CD4-positive, CD25-positive, alpha-beta regulatory T cell (primary cell): ENCODE data around the gene DNAJC17. TPM values are rescaled to one million over a fixed set of nuclear protein-coding genes. Genes with fewer than 3 reads are reported as not detected.
A peak's percentile ranks its signal among the peaks of the same experiment; 100 is the strongest.

Experiments
- ATAC-seq, 2 donors: fragments of 150-1000 bp; cut with Tn5 transposase; one replicate each; pipeline ENCODE4 v1.10.0; 2021; ENCODE audit warnings: low read depth in 2 of 2, moderate number of reproducible peaks in 2 of 2, moderate library complexity in 1 of 2
- DNase-seq, 3 donors: peaks; one replicate each; pipeline versions ENCODE4 v3.0.0 to v3.0.0-alpha.2; 2012 to 2022; ENCODE audit warnings: mixed read lengths in 1 of 3
- H3K27ac ChIP-seq: one replicate; pipeline ENCODE4 v1.7.0; 2013; ENCODE audit warnings: mild to moderate bottlenecking, low read length; ENCODE audit not compliant: insufficient read depth, poor library complexity, severe bottlenecking
- H3K27me3 ChIP-seq: one replicate; pipeline ENCODE4 v1.7.0; 2013; ENCODE audit warnings: low read length; ENCODE audit not compliant: control insufficient read depth, insufficient read depth
- H3K36me3 ChIP-seq: one replicate; pipeline ENCODE4 v1.7.0; 2013; ENCODE audit warnings: mild to moderate bottlenecking, low read length, moderate library complexity; ENCODE audit not compliant: control insufficient read depth, insufficient read depth
- H3K4me1 ChIP-seq: 2 replicates; pipeline ENCODE4 v1.7.0; 2013; ENCODE audit warnings: mild to moderate bottlenecking, low read length; ENCODE audit not compliant: insufficient read depth, control insufficient read depth, poor library complexity, severe bottlenecking
- H3K4me3 ChIP-seq: one replicate; pipeline ENCODE4 v1.7.0; 2013; ENCODE audit warnings: low read depth, mild to moderate bottlenecking, low read length, moderate library complexity
- H3K9me3 ChIP-seq, 2 experiments: 1 replicate in 1 of 2; 2 replicates in 1 of 2; pipeline ENCODE4 v1.7.0; 2013; ENCODE audit warnings: low read length in 2 of 2, mild to moderate bottlenecking in 1 of 2, moderate library complexity in 1 of 2; ENCODE audit not compliant: control insufficient read depth in 2 of 2
- H3K27ac Mint-ChIP-seq, 3 donors: one replicate each; pipeline ENCODE4 v1.8.0; 2020 to 2022; ENCODE audit warnings: mild to moderate bottlenecking in 3 of 3, mixed read lengths in 3 of 3, moderate library complexity in 2 of 3
- H3K27me3 Mint-ChIP-seq: one replicate; pipeline ENCODE4 v1.8.0; 2022; ENCODE audit warnings: mild to moderate bottlenecking, mixed read lengths
- H3K36me3 Mint-ChIP-seq: one replicate; pipeline ENCODE4 v1.8.0; 2020; ENCODE audit warnings: mixed read lengths
- H3K4me1 Mint-ChIP-seq, 4 donors: one replicate each; pipeline ENCODE4 v1.8.0; 2020 to 2022; ENCODE audit warnings: mixed read lengths in 4 of 4, mild to moderate bottlenecking in 1 of 4
- H3K4me3 Mint-ChIP-seq, 4 donors: one replicate each; pipeline ENCODE4 v1.8.0; 2020 to 2022; ENCODE audit warnings: mild to moderate bottlenecking in 4 of 4, mixed read lengths in 4 of 4, moderate library complexity in 3 of 4
- H3K9me3 Mint-ChIP-seq, 7 donors: one replicate each; pipeline ENCODE4 v1.8.0; 2020 to 2022; ENCODE audit warnings: mixed read lengths in 7 of 7, mild to moderate bottlenecking in 3 of 7, moderate library complexity in 2 of 7
- polyA plus RNA-seq, 4 donors: library from polyadenylated mRNA; unstranded; fragments of 300-500 nt; fragmentation: Illumina TruSeq; gene quantifications; one replicate each; pipeline ENCODE4 v1.2.3, GENCODE V29; 2021
- total RNA-seq: library from RNA; stranded (reverse); gene quantifications from one replicate; pipeline ENCODE4 v1.2.3, GENCODE V29; 2022

DNAJC17 gene
- total and polyA plus RNA-seq, 5 donors from 2014 or later, result 23.7 to 32.7 (median 31.1) TPM

DNA sequence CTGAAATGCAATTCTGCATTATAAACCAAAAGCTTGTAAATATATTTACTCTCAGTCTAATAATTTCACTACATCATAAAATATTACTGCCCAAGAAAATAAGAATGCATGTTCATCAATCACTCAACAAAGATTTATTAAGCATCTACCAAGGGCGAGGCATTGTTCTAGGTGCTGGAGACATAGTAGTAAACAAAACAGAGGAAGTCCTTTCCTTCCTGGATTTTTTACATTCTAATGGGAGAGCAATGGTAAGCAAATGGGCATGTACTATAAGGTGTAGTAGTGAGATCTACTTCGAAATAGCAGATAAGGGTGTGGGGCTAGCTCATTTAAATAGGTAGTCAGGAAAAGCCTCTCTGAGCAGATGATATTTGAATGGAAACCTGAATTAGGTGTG, 11.2 kb downstream of the DNAJC17 start:
- H3K27ac Mint-ChIP-seq, result no peak overlapping the region
- H3K4me3 Mint-ChIP-seq, result no peak overlapping the region
- no peaks in the 10 kb centered on the region for H3K27me3 Mint-ChIP-seq
- DNase-seq (no peak), ATAC-seq (no peak)
- peaks cover 18 to 40% (median 29%) of the 10 kb centered on the region in 4 donors for H3K4me1 Mint-ChIP-seq
- H3K4me3 ChIP-seq, result no peak overlapping the region
- no peaks in the 10 kb centered on the region for H3K4me1 ChIP-seq
- no peaks in the 10 kb centered on the region for H3K27me3 ChIP-seq
- no peaks in the 10 kb centered on the region for H3K9me3 Mint-ChIP-seq
- peaks cover 26% of the 10 kb centered on the region for H3K36me3 Mint-ChIP-seq
- no peak overlapping the region for H3K27ac ChIP-seq
- H3K36me3 ChIP-seq, result peaks cover 14% of the 10 kb centered on the region
- H3K9me3 ChIP-seq, result no peaks in the 10 kb centered on the region

DNA sequence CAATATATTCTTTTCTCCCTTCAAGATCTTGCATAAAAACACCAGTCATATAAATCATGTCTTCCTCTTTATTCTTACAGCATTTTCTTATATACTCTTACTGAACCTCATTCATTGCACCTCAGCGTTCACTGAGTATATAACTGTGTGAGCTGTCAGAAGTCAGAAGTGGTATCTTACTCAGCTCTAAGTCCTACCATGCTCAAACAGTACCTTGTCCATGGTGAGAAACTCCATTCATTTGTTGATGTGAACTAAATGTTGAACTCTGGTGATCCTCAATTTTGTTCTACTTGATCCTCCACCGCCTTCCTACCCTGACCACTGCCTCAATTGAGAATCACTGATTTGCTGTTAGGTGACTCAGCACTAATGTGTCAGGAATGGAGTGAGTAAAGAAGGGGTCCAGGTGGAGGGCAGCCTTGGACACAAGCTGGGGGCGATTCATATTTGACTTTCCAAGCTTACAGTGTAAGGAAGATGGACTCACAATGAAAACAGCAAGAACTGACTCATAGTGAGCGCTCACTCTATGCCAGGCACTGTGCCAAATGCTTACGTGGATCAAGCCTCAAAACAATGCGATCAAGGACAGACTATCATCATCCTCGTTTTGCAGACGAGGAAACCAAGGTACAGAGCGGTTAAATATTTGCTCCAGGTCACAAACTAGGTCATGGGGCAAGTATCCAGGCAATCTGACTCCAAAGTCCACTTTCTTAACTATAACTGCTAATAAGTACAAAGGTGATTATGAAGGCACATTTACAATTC, 13.9 kb downstream of the DNAJC17 start:
- no peak for DNase-seq
- Mint-ChIP-seq H3K4me1 (peaks cover 14 to 33% (median 20%) of the 10 kb centered on the region in 4 donors), H3K27ac (peak overlapping the region in 1 of 3 donors; percentile 31), H3K9me3 (peaks cover 0 to 1% (median 0%) of the 10 kb centered on the region in 7 donors), H3K27me3 (no peaks in the 10 kb centered on the region), H3K36me3 (peaks cover 15% of the 10 kb centered on the region), H3K4me3 (no peak overlapping the region)
- Histone ChIP-seq H3K4me1 (no peaks in the 10 kb centered on the region), H3K4me3 (no peak overlapping the region), H3K9me3 (no peaks in the 10 kb centered on the region), H3K36me3 (peaks cover 11% of the 10 kb centered on the region), H3K27ac (no peak overlapping the region), H3K27me3 (no peaks in the 10 kb centered on the region)
- no peak for ATAC-seq

DNA sequence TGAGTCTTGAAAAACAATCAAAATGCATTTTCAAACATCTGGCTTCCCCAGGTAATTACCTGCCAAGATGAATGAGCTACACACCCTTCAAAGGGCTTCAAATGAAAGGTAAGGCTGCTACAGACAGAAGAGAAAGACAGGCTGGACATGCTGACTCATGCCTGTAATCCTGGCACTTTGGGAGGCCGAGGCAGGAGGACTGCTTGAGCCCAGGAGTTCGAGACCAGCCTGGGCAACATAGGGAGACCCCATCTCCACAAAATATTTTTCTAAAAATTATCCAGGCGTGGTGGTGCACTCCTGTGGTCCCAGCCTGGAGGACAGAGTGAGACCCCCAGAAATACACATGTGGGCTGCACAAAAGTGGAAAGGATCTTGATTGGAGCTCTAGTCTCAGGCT, 14.9 kb downstream of the DNAJC17 start:
- Mint-ChIP-seq H3K9me3 (peaks cover 0 to 1% (median 0%) of the 10 kb centered on the region in 7 donors), H3K27me3 (no peaks in the 10 kb centered on the region), H3K27ac (peak overlapping the region in 1 of 3 donors; percentile 56), H3K36me3 (peaks cover 10% of the 10 kb centered on the region), H3K4me3 (no peak overlapping the region), H3K4me1 (peaks cover 12 to 34% (median 24%) of the 10 kb centered on the region in 4 donors)
- Histone ChIP-seq H3K36me3 (peaks cover 8% of the 10 kb centered on the region), H3K9me3 (no peaks in the 10 kb centered on the region), H3K27me3 (no peaks in the 10 kb centered on the region), H3K4me3 (no peak overlapping the region), H3K4me1 (peaks cover 6% of the 10 kb centered on the region), H3K27ac (no peak overlapping the region)
- DNase-seq (no peak), ATAC-seq (no peak)

DNA sequence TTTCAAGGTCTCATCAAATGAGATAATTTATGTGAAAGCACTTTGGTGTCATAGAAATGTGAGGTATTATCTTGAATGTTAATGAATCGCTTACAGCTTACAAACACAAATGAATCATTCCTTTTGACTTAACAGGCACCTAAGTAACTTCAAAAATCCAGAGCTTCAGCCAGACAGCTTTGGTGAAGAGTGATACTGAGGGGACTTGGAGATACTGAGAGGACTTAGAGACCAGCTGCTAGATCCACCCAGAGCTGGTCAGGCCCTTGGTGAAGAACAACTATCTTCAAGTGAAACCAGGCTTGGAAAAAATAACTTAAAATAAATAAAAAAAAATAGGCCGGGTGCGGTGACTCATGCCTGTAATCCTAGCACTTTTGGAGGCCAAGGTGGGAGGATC, 16.6 kb downstream of the DNAJC17 start:
- H3K27me3 ChIP-seq, result no peaks in the 10 kb centered on the region
- no peak overlapping the region for H3K27ac Mint-ChIP-seq
- no peak overlapping the region for H3K4me3 Mint-ChIP-seq
- H3K36me3 Mint-ChIP-seq, result peaks cover 4% of the 10 kb centered on the region
- no peaks in the 10 kb centered on the region for H3K9me3 ChIP-seq
- H3K9me3 Mint-ChIP-seq, result peaks cover 0 to 1% (median 0%) of the 10 kb centered on the region in 7 donors
- ATAC-seq, result no peak
- no peak for DNase-seq
- H3K36me3 ChIP-seq, result peaks cover 5% of the 10 kb centered on the region
- no peak overlapping the region for H3K27ac ChIP-seq
- peaks cover 14% of the 10 kb centered on the region for H3K4me1 ChIP-seq
- peaks cover 11 to 39% (median 28%) of the 10 kb centered on the region in 4 donors for H3K4me1 Mint-ChIP-seq
- H3K27me3 Mint-ChIP-seq, result no peaks in the 10 kb centered on the region
- no peak overlapping the region for H3K4me3 ChIP-seq

DNA sequence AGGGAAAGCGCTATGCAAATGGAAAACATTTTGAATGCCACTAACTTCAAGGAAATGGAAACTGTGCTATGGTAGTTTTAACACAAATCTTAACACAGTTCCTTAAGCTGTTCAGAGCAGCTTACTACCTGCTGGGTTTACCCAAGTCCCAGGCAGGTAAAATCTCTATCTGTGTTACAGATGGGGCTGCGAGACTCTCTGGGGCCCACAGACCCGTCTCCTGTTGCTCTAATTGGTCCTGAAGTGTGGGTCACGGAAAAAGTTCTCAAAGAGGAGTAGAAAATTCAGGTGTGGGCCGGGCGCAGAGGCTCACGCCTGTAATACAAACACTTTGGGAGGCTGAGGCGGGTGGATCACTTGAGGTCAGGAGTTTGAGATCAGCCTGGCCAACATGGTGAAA, 17.3 kb downstream of the DNAJC17 start:
- H3K9me3 Mint-ChIP-seq, result peaks cover 0 to 1% (median 0%) of the 10 kb centered on the region in 7 donors
- H3K4me3 Mint-ChIP-seq, result no peak overlapping the region
- H3K4me1 ChIP-seq, result peaks cover 14% of the 10 kb centered on the region
- H3K4me3 ChIP-seq, result no peak overlapping the region
- no peak overlapping the region for H3K27ac Mint-ChIP-seq
- H3K27me3 ChIP-seq, result no peaks in the 10 kb centered on the region
- no peaks in the 10 kb centered on the region for H3K27me3 Mint-ChIP-seq
- H3K36me3 Mint-ChIP-seq, result peaks cover 4% of the 10 kb centered on the region
- ATAC-seq, result no peak
- H3K36me3 ChIP-seq, result peaks cover 5% of the 10 kb centered on the region
- no peak for DNase-seq
- H3K4me1 Mint-ChIP-seq, result peaks cover 11 to 39% (median 28%) of the 10 kb centered on the region in 4 donors
- no peak overlapping the region for H3K27ac ChIP-seq
- no peaks in the 10 kb centered on the region for H3K9me3 ChIP-seq

DNA sequence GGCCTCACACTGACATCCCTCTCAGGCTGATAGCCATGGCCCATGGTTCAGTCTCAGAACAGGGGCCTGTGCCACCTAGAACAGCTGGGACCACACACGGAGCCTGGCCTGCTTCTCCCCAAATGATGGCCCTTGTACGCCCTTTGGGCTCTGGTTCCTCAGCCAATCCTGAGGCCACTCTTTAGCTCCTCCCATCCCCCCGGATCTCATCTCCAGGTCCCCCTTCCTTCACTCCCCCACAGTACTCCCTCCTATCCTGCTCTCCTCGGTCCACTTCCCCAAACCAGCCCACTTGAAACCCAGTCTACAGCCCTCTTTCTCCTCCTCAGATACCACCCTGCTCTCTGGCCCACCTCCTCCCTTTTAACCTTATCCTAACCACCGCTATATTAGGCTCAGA, 18.2 kb downstream of the DNAJC17 start:
- peaks cover 5% of the 10 kb centered on the region for H3K36me3 ChIP-seq
- no peaks in the 10 kb centered on the region for H3K27me3 ChIP-seq
- no peak overlapping the region for H3K4me3 Mint-ChIP-seq
- peaks cover 11 to 39% (median 28%) of the 10 kb centered on the region in 4 donors for H3K4me1 Mint-ChIP-seq
- no peak overlapping the region for H3K4me3 ChIP-seq
- DNase-seq, result no peak
- H3K4me1 ChIP-seq, result peaks cover 14% of the 10 kb centered on the region
- H3K9me3 Mint-ChIP-seq, result peaks cover 0 to 1% (median 0%) of the 10 kb centered on the region in 7 donors
- H3K9me3 ChIP-seq, result no peaks in the 10 kb centered on the region
- no peak for ATAC-seq
- no peaks in the 10 kb centered on the region for H3K27me3 Mint-ChIP-seq
- H3K36me3 Mint-ChIP-seq, result peaks cover 4% of the 10 kb centered on the region
- no peak overlapping the region for H3K27ac ChIP-seq
- peak overlapping the region; percentile 60 to 88 (median 88) for H3K27ac Mint-ChIP-seq

DNA sequence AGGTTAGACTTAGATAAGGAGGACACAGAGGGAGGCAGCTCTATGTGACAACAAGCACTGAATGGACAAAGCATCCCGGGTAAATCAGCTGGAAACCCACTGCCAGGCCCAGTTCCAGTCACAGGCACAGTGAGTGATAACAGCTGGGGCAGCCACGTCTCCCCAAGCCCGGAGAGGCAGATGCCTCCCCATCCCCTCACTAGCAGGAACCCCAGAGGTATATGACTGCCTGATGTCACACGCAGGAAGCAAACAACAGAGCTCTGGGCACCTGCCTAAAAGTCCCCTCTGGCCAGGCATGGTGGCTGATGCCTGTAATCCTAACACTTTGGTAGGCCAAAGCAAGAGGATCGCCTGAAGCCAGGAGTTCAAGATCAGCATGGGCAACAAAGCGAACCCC, 19.3 kb downstream of the DNAJC17 start:
- Histone ChIP-seq H3K4me3 (no peak overlapping the region), H3K27ac (no peak overlapping the region), H3K4me1 (peaks cover 14% of the 10 kb centered on the region), H3K27me3 (no peaks in the 10 kb centered on the region), H3K9me3 (no peaks in the 10 kb centered on the region), H3K36me3 (peaks cover 5% of the 10 kb centered on the region)
- Mint-ChIP-seq H3K4me1 (peaks cover 11 to 37% (median 24%) of the 10 kb centered on the region in 4 donors), H3K27ac (peak overlapping the region in 1 of 3 donors; percentile 83), H3K4me3 (no peak overlapping the region), H3K27me3 (no peaks in the 10 kb centered on the region), H3K9me3 (peaks cover 0 to 1% (median 0%) of the 10 kb centered on the region in 7 donors), H3K36me3 (peaks cover 1% of the 10 kb centered on the region)
- ATAC-seq (no peak), DNase-seq (no peak)
